Islet of Langerhans (tissue), 1 donor: ENCODE measurements around the gene TBC1D22A.
"Not testable (repeated sequence)": the region's sequence is repeated elsewhere in the genome, so short reads cannot be mapped to it uniquely, and the experiment has no call there.

Experiments
- FAIRE-seq: peaks from one replicate; lab custom pipeline; 2011; peaks lifted over from hg19 to GRCh38; lab: Jason Lieb, UNC

The TBC1D22A gene

GRCh38 chr22:46774980-46775849 lies 12.8 kb downstream of the TBC1D22A start:
- no peak for FAIRE-seq

- no peak for FAIRE-seq
Measured at GRCh38 chr22:46775850-46776826, 13.7 kb downstream of the TBC1D22A start.

DNA sequence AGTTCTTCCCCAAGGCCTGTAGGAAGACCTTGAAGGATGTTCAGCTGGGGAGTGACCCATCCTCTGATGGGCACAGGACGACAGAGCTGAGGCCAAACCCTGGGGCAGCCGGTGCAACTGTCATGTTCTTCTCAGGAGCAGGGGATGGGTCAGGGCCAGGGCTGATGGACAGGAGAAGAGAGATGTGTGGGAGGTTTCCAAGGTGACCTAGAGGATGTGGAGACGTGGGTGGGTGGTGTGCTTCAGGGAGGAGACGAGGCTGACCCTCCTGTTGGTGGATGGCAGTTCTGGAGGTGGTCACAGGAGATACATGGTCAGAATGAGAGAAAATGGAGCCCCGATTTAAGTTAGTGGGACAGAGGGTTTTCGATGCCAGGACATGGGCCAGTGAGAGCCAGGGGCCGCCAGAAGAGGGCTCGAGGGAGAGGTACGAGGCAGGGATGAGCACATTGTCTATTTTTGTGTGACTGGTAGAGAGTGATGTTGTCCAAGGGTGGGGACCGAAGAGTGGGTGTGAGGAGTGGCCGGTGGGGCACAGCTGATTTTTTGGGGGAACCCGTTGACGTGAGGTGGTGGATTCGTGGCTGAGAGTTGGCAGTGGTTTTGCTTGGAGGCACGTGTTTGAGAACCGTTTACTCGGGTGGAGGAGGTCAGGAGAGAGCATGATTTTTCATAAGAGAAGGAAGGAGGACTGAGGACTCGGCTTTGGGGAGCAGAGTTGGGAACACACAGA lies 14.6 kb downstream of the TBC1D22A start:
- no peak for FAIRE-seq

- no peak for FAIRE-seq
Measured at GRCh38 chr22:46777609-46777970, 15.1 kb downstream of the TBC1D22A start.

GRCh38 chr22:46779023-46779422 lies 16.6 kb downstream of the TBC1D22A start:
- FAIRE-seq, result no peak

DNA sequence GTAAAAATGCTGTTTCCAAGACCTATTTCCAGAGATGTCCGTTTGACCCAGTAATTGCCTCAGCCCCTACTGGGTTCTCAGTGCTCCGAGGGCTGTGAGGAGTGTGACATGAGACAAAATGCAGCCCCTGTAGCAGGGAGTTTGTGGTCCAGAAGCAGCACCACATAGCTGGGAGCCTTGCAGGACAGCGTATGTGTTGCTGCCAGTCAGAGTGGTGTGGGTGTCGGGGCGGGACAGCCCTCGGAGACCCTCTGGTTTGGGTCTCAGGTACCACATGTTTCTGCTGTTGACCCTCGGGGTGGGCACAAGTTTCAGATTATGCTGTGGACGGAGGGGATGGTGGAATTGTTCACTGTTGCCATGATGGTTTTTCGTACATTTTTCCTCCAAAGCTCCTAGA lies 17.2 kb downstream of the TBC1D22A start:
- no peak for FAIRE-seq

DNA sequence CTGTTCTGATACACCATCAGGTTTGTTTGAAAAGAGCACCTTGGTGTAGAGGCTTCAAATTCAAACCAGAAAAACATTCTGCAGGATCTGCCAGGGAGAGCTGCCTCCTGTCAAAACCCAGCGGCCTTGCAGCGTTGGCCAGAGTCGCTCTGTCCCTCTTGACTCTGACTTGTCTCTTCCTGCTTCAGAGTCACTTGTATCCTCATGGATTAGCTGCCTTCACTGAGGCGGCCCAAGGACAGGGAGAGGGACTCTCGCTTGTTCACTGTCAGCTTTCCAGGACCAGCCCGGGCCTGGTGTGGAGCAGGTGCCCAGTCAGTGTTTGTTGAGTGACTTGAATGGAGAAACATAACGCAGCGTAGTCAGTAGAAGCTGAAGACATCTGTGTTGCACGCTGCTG lies 18.0 kb downstream of the TBC1D22A start:
- FAIRE-seq, result no peak

- no peak for FAIRE-seq
Measured at GRCh38 chr22:46781291-46781690, 18.8 kb downstream of the TBC1D22A start.

- FAIRE-seq, result not testable (repeated sequence)
Measured at GRCh38 chr22:46782200-46782599, 19.8 kb downstream of the TBC1D22A start.

GRCh38 chr22:46783721-46784120 lies 21.3 kb downstream of the TBC1D22A start:
- no peak for FAIRE-seq

- no peak for FAIRE-seq
Measured at GRCh38 chr22:46788441-46789172, 26.2 kb downstream of the TBC1D22A start.

DNA sequence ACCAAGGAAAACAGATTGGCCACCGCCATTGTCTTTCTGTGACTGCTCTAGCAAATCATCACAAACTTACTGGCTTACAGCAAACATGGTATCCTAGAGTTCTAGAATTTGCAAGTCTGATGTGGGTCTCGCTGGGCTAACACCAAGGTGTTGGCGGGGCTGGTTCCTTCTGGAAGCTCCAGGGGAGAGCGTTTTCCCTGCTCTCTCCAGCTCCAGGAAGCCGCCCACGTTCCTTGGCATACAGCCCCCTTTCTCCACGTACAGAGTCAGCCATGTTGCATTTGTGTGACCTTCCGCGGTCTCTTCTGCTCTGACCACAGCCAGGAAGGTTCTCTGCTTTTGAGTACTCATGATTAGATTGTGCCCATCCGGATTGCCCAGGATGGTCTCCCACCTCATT lies 27.5 kb downstream of the TBC1D22A start:
- FAIRE-seq, result no peak

DNA sequence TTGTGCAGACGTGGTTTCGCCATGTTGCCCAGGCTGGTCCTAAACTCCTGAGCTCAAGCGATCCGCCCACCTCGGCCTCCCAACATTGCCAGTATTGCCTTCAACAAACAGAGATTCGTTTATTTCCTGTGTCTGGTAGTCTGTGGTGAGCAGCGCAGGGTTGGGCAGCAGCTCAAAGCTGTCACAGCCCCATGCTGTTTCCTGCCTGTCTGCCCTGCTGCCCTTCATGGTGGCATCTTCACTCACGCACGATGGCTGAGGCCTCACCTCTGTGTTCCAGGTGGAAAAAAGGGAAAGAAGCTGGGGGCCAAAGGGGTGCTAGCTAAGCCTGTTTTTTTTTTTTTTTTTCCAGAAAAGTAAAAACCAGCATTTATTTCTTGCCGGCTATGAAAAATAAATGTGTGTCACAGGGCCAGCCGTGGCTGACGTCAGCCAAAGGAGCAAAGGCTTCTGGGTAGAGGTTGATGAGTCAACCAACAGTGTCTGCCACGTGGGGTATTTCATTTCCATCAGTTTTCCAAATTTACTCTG lies 28.8 kb downstream of the TBC1D22A start:
- FAIRE-seq, result no peak

GRCh38 chr22:46792061-46792796 lies 29.8 kb downstream of the TBC1D22A start:
- FAIRE-seq, result no peak

DNA sequence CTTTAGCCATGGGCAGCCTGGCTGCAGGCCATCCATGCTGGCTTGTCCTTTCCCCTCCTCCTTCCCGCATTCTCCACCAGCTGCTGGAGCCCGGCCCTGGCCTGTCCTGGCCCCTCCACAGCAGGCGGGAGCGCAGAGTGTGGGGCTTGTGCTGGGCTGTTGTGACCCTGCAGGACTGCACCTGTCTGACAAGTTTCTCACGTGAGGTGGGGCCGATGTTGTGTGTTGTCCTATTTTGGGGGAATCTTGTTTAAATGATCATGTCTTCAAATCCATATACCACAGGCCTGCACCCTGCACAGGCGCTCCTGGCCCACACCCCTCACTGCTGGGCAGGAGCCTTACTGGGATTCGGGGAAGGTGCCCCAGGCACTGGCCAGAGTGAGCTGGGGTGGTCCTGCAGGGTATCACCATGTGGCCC lies 30.4 kb downstream of the TBC1D22A start:
- FAIRE-seq, result no peak

- no peak for FAIRE-seq
Measured at GRCh38 chr22:46793497-46793896, 31.0 kb downstream of the TBC1D22A start.

- FAIRE-seq, result no peak
Measured at GRCh38 chr22:46794067-46794466, 31.6 kb downstream of the TBC1D22A start.

GRCh38 chr22:46794491-46794890 lies 32.0 kb downstream of the TBC1D22A start:
- no peak for FAIRE-seq

DNA sequence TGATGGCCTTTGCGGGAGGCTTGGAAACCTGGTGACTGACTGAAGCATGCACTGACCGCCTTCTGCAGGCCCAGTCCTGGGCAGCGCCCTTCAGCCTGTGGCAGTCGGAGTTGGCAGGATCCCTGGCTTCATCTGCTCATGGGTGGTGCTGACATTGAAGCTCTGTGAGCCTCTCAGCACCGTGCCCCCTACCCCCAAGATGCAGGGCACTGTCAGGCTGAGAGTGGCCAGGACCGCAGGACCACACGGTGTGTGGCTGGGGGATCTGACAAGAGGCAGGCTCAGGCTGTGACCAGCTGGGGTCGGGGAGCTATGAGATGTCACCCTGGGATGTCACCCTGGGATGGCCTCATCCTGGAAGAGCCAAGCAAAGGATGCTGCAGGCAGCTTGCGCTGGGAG lies 32.7 kb downstream of the TBC1D22A start:
- FAIRE-seq, result no peak

DNA sequence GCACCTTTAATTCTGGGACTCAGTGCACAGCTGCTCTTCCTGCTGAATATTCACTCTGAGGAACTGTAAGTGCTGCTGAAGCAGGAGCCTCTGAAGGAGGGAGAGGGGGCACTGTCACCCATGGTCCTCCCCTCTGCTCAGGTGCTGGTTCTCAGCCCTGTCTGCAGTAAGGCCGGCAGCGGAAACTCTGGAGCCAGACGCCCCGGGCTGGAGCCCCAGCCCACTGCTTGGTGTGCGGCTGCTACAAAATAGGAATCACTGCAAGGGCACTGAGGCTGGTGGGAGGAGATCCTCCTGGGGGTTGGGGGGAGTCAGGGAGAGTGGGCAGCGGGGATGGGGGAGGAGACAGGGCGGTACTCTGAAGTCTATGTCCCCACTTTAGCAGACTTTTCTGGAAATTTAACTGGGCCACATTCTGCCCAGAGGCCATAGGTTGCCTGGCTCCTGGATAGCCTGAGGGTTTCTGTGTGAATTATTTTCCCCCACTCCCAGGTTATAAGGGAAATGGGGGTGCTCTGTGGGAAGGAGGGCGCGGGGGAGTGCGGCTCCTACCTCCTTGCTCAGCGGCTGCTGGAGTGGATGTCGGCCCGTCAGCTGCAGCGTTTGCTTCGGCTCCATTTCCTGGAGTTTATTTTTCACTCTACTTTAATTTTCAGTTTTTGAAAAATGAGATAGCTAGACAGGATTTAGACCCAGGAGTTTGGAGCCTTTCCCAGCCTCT lies 33.6 kb downstream of the TBC1D22A start:
- no peak for FAIRE-seq
